ENCODE results near the gene POU2F3.
"Not testable (repeated sequence)": the region's sequence is repeated elsewhere in the genome, so short reads cannot be mapped to it uniquely, and the experiment has no call there.

POU2F3 gene

GRCh38 chr11:120253377-120253776 lies 13.4 kb downstream of the POU2F3 start:
- not testable (repeated sequence) for DNase-seq

- DNase-seq, result no peak
Measured at GRCh38 chr11:120254788-120255518, 15.0 kb downstream of the POU2F3 start.

- no peak for DNase-seq
Measured at GRCh38 chr11:120255519-120255866, 15.6 kb downstream of the POU2F3 start.

GRCh38 chr11:120256178-120256577 lies 16.2 kb downstream of the POU2F3 start:
- DNase-seq, result no peak

- no peak for DNase-seq
Measured at GRCh38 chr11:120256779-120257178, 16.8 kb downstream of the POU2F3 start.

- no peak for DNase-seq
Measured at GRCh38 chr11:120257346-120257745, 17.4 kb downstream of the POU2F3 start.

- DNase-seq, result no peak
Measured at GRCh38 chr11:120258661-120259060, 18.7 kb downstream of the POU2F3 start.

GRCh38 chr11:120259241-120259640 lies 19.3 kb downstream of the POU2F3 start:
- no peak for DNase-seq

GRCh38 chr11:120259988-120260565 lies 20.1 kb downstream of the POU2F3 start:
- no peak for DNase-seq

GRCh38 chr11:120260616-120261015 lies 20.7 kb downstream of the POU2F3 start:
- no peak for DNase-seq

GRCh38 chr11:120261321-120261720 lies 21.4 kb downstream of the POU2F3 start:
- DNase-seq, result no peak

- no peak for DNase-seq
Measured at GRCh38 chr11:120261931-120262330, 22.0 kb downstream of the POU2F3 start.

GRCh38 chr11:120267319-120267718 lies 27.4 kb downstream of the POU2F3 start:
- DNase-seq, result no peak

GRCh38 chr11:120268686-120269085 lies 28.7 kb downstream of the POU2F3 start:
- no peak for DNase-seq

- DNase-seq, result no peak
Measured at GRCh38 chr11:120270386-120270785, 30.4 kb downstream of the POU2F3 start.

- DNase-seq, result no peak
Measured at GRCh38 chr11:120271672-120272071, 31.7 kb downstream of the POU2F3 start.

- DNase-seq, result no peak
Measured at GRCh38 chr11:120272303-120272702, 32.4 kb downstream of the POU2F3 start.

- DNase-seq, result no peak
Measured at GRCh38 chr11:120273432-120273831, 33.5 kb downstream of the POU2F3 start.

- DNase-seq, result not testable (repeated sequence)
Measured at GRCh38 chr11:120273956-120274355, 34.0 kb downstream of the POU2F3 start.

GRCh38 chr11:120279502-120279901 lies 39.6 kb downstream of the POU2F3 start:
- no peak for DNase-seq

- DNase-seq, result no peak
Measured at GRCh38 chr11:120280600-120281051, 40.7 kb downstream of the POU2F3 start.

GRCh38 chr11:120281143-120281795 lies 41.3 kb downstream of the POU2F3 start:
- DNase-seq, result no peak

GRCh38 chr11:120283124-120283523 lies 43.2 kb downstream of the POU2F3 start:
- DNase-seq, result no peak

- no peak for DNase-seq
Measured at GRCh38 chr11:120284272-120284671, 44.3 kb downstream of the POU2F3 start.

Measured in hippocampal formation (tissue), 2 donors.